Upper lobe of left lung (tissue), 6 donors: ENCODE results near the gene ACMSD. TPM values are rescaled to one million over a fixed set of nuclear protein-coding genes. Genes with fewer than 3 reads are reported as not detected.

ENCODE experiments used
- ATAC-seq, 2 donors: fragments of 200-7000 bp; cut with Tn5 transposase; one replicate each; pipeline ENCODE4 v1.9.1; 2022; ENCODE audit warnings: mild to moderate bottlenecking in 2 of 2, moderate library complexity in 2 of 2; ENCODE audit not compliant: low FRiP score in 2 of 2
- DNase-seq, 2 donors: peaks; one replicate each; pipeline ENCODE4 v3.0.0-alpha.2; 2019 to 2020
- H3K27ac ChIP-seq, 4 donors: fragments of 200-600 bp; sonication (generic); one replicate each; pipeline ENCODE4 v1.5.1; 2016 to 2019
- H3K27me3 ChIP-seq, 4 donors: fragments of 200-600 bp; sonication (generic); one replicate each; pipeline ENCODE4 v1.5.1; 2017 to 2019
- H3K36me3 ChIP-seq, 4 donors: fragments of 200-600 bp; sonication (generic); one replicate each; pipeline ENCODE4 v1.5.1; 2016 to 2019
- H3K4me1 ChIP-seq, 4 donors: fragments of 200-600 bp; sonication (generic); one replicate each; pipeline ENCODE4 v1.5.1; 2018 to 2019
- H3K4me3 ChIP-seq, 4 donors: fragments of 200-600 bp; sonication (generic); one replicate each; pipeline ENCODE4 v1.5.1; 2017 to 2019; ENCODE audit warnings: mild to moderate bottlenecking in 2 of 4, moderate library complexity in 1 of 4
- H3K9me3 ChIP-seq, 4 donors: fragments of 200-600 bp; sonication (generic); one replicate each; pipeline ENCODE4 v1.5.1; 2018 to 2019
- CTCF ChIP-seq, 6 experiments: fragments of 450-650 bp in 4 of 6; fragments of 200-600 bp in 2 of 6; sonication (generic) in 2 of 6; IDR thresholded peaks; one replicate each; pipeline ENCODE4 v1.5.1; 2016 to 2019; ENCODE audit warnings: antibody characterized with exemption in 6 of 6
- EP300 ChIP-seq, 4 donors: sonication (generic); formaldehyde crosslinking; IDR thresholded peaks; one replicate each; pipeline ENCODE4 v1.5.1; 2017; ENCODE audit warnings: antibody characterized with exemption in 4 of 4, control low read depth in 2 of 4
- POLR2A ChIP-seq, 4 donors: fragments of 450-650 bp; IDR thresholded peaks; one replicate each; pipeline ENCODE4 v1.5.1; 2016 to 2017; ENCODE audit warnings: antibody characterized with exemption in 4 of 4, mild to moderate bottlenecking in 2 of 4
- POLR2AphosphoS5 ChIP-seq, 2 donors: sonication (generic); formaldehyde crosslinking; IDR thresholded peaks; one replicate each; pipeline ENCODE4 v1.5.1; 2017; ENCODE audit warnings: antibody characterized with exemption in 2 of 2
- WGBS, 2 donors: methylation state at CpG; one replicate each; pipeline ENCODE4 v1.1.5; 2017 to 2018; 5-methylcytosine and 5-hydroxymethylcytosine counted together
- total RNA-seq, 6 donors: library from RNA; depleted of rRNA in 4 of 6; stranded (reverse); fragments of >200 nt in 4 of 6; gene quantifications; one replicate each; pipeline versions ENCODE4 v1.1.0 to v1.2.1, GENCODE V29; 2016 to 2021
- donor health status: DM: no; HTN: no; CAD: no; lungs with moderate emphysema.
- donor health status: DM: no; HTN: yes; CAD: no; lungs with severe emphysema.

ACMSD gene
- total RNA-seq, 6 donors from 2014 or later = 0.20 TPM; not detected in 5

- no peak overlapping the region for H3K27ac ChIP-seq
- ATAC-seq (no peak), DNase-seq (no peak)
- H3K36me3 ChIP-seq = no peaks in the 10 kb centered on the region
- H3K4me1 ChIP-seq = no peaks in the 10 kb centered on the region
- H3K27me3 ChIP-seq = no peaks in the 10 kb centered on the region
- H3K4me3 ChIP-seq = no peak overlapping the region
- peaks cover 0 to 4% (median 0%) of the 10 kb centered on the region in 4 donors for H3K9me3 ChIP-seq
- TF ChIP-seq EP300 (IDR thresholded peaks at IDR 0.05) (no peak), CTCF (IDR thresholded peaks at IDR 0.05) (no peak), POLR2A (IDR thresholded peaks at IDR 0.05) (no peak)
Observed at GRCh38 chr2:134882773-134883172, 44.4 kb downstream of the ACMSD start.

- TF ChIP-seq POLR2AphosphoS5 (IDR thresholded peaks at IDR 0.05) (no peak), EP300 (IDR thresholded peaks at IDR 0.05) (no peak)
- Histone ChIP-seq H3K27ac (no peak overlapping the region), H3K9me3 (peaks cover 0 to 4% (median 0%) of the 10 kb centered on the region in 4 donors), H3K4me3 (no peak overlapping the region), H3K27me3 (no peaks in the 10 kb centered on the region), H3K4me1 (no peaks in the 10 kb centered on the region), H3K36me3 (no peaks in the 10 kb centered on the region)
- 92 to 93% methylated on average over 3 of the region's 3 CpGs for WGBS, 2 donors
- ATAC-seq (no peak), DNase-seq (no peak)
Observed at GRCh38 chr2:134883552-134884293, 45.3 kb downstream of the ACMSD start.

- H3K36me3 ChIP-seq = no peaks in the 10 kb centered on the region
- H3K4me3 ChIP-seq = no peak overlapping the region
- H3K27ac ChIP-seq = no peak overlapping the region
- H3K27me3 ChIP-seq = no peaks in the 10 kb centered on the region
- DNase-seq = no peak
- ATAC-seq = no peak
- no peaks in the 10 kb centered on the region for H3K9me3 ChIP-seq
- TF ChIP-seq EP300 (IDR thresholded peaks at IDR 0.05) (no peak), POLR2AphosphoS5 (IDR thresholded peaks at IDR 0.05) (no peak), POLR2A (IDR thresholded peaks at IDR 0.05) (no peak), CTCF (IDR thresholded peaks at IDR 0.05) (no peak)
- H3K4me1 ChIP-seq = no peaks in the 10 kb centered on the region
Observed at GRCh38 chr2:134884435-134884834, 46.0 kb downstream of the ACMSD start.

GRCh38 chr2:134892282-134893035 is 54.0 kb downstream of the ACMSD start:
- H3K4me1 ChIP-seq = no peaks in the 10 kb centered on the region
- WGBS, 2 donors = 97 to 100% methylated on average over 1 of the region's 1 CpG
- ATAC-seq = no peak

More at GRCh38 chr2:134892282-134893035, 54.0 kb downstream of the ACMSD start:
- no peak for DNase-seq
- no peaks in the 10 kb centered on the region for H3K9me3 ChIP-seq
- H3K27me3 ChIP-seq = no peaks in the 10 kb centered on the region
- TF ChIP-seq CTCF (IDR thresholded peaks at IDR 0.05) (no peak), EP300 (IDR thresholded peaks at IDR 0.05) (no peak), POLR2AphosphoS5 (IDR thresholded peaks at IDR 0.05) (no peak), POLR2A (IDR thresholded peaks at IDR 0.05) (no peak)
- H3K27ac ChIP-seq = no peak overlapping the region
- H3K4me3 ChIP-seq = no peak overlapping the region
- no peaks in the 10 kb centered on the region for H3K36me3 ChIP-seq
